Panc1 (cell line): ENCODE data around the gene SPTLC2. TPM values are rescaled to one million over a fixed set of nuclear protein-coding genes. Genes with fewer than 3 reads are reported as not detected.

Experiments used
- ATAC-seq: fragments of 200-7000 bp; cut with Tn5 transposase; 2 replicates; pipeline ENCODE4 v1.9.1; 2020; ENCODE audit warnings: mild to moderate bottlenecking, moderate library complexity
- BruUV-seq: library from RNA; stranded (reverse); fragments of 400-500 nt; replicated peaks from 2 replicates; lab custom pipeline; 2021; lab: Mats Ljungman, UMichigan
- CTCF ChIA-PET: fragments of 300-600 bp; sonication (Branson Sonifier 250); formaldehyde crosslinking; loops from one replicate; lab custom pipeline; 2022; ENCODE audit warnings: antibody characterized with exemption; lab: Charles Lee
- POLR2A ChIA-PET: fragments of 300-600 bp; sonication (Branson Sonifier 250); formaldehyde crosslinking; loops from one replicate; lab custom pipeline; 2022; ENCODE audit warnings: antibody characterized with exemption; lab: Charles Lee
- DNase-seq: peaks from one replicate; pipeline ENCODE4 v3.0.0-alpha.2; 2010; ENCODE audit warnings: low read depth, low spot score
- H3K27ac ChIP-seq: 2 replicates; pipeline ENCODE4 v1.5.1; 2011; ENCODE audit warnings: mild to moderate bottlenecking, low read length, inconsistent platforms
- H3K27me3 ChIP-seq: fragments of 200-500 bp; sonication (Bioruptor generic); 2 replicates; pipeline ENCODE4 v1.6.0; 2014; ENCODE audit warnings: low read length, inconsistent platforms; ENCODE audit not compliant: control insufficient read depth, insufficient read depth
- H3K36me3 ChIP-seq: fragments of 200-500 bp; sonication (Bioruptor generic); 2 replicates; pipeline ENCODE4 v1.5.1; 2014; ENCODE audit warnings: inconsistent platforms, mild to moderate bottlenecking, low read length, moderate library complexity; ENCODE audit not compliant: control insufficient read depth, insufficient read depth
- H3K4me1 ChIP-seq: 2 replicates; pipeline ENCODE4 v1.5.1; 2011; ENCODE audit warnings: inconsistent platforms, mild to moderate bottlenecking, low read length, moderate library complexity; ENCODE audit not compliant: control insufficient read depth, insufficient read depth
- H3K4me3 ChIP-seq, 2 experiments: 2 replicates each; pipeline ENCODE4 v1.5.1; 2011 to 2012; ENCODE audit warnings: low read depth in 2 of 2, low read length in 2 of 2, mild to moderate bottlenecking in 2 of 2, inconsistent platforms in 1 of 2, moderate library complexity in 1 of 2
- H3K9me3 ChIP-seq: fragments of 200-500 bp; sonication (Bioruptor generic); 2 replicates; pipeline ENCODE4 v1.5.1; 2014; ENCODE audit warnings: low read depth, mild to moderate bottlenecking, inconsistent platforms, low read length, moderate library complexity; ENCODE audit not compliant: control insufficient read depth, insufficient read depth
- CTCF ChIP-seq: fragments of 450-650 bp; IDR thresholded peaks from 2 replicates; pipeline ENCODE4 v1.5.1; 2017; ENCODE audit warnings: mild to moderate bottlenecking
- POLR2AphosphoS5 ChIP-seq: IDR thresholded peaks from 2 replicates; pipeline ENCODE4 v1.6.1; 2012; ENCODE audit warnings: mild to moderate bottlenecking, low read depth, low read length, moderate library complexity
- REST ChIP-seq, 2 experiments: IDR thresholded peaks; 2 replicates each; pipeline ENCODE4 v1.6.1; 2011 to 2012; ENCODE audit warnings: low read depth in 2 of 2, control low read depth in 1 of 2, low read length in 1 of 2, mild to moderate bottlenecking in 1 of 2, moderate library complexity in 1 of 2; ENCODE audit not compliant: insufficient read depth in 1 of 2
- SIN3A ChIP-seq: IDR thresholded peaks from 2 replicates; pipeline ENCODE4 v1.6.1; 2012; ENCODE audit warnings: low read depth, mild to moderate bottlenecking, low read length, moderate library complexity, borderline replicate concordance; ENCODE audit not compliant: insufficient read depth
- TCF7L2 ChIP-seq: IDR thresholded peaks from 2 replicates; pipeline ENCODE4 v1.6.1; 2011; ENCODE audit warnings: mild to moderate bottlenecking, low read depth, low read length, inconsistent platforms
- in situ Hi-C: cut with HindIII; loops from 2 replicates; pipeline ENCODE4 v1.10.0; 2016; ENCODE audit warnings: low sequenced_read_pairs, low pct_unique_long_range_greater_than_20kb
- intact Hi-C: fragments of 100-400 bp; cut with micrococcal nuclease; formaldehyde crosslinking; loops from one replicate; pipeline ENCODE4 v1.10.0; 2022; ENCODE audit not compliant: unreplicated experiment
- total RNA-seq: library from RNA; stranded (reverse); gene quantifications from one replicate; pipeline ENCODE4 v1.2.1, GENCODE V29; 2021; ENCODE audit not compliant: unreplicated experiment

SPTLC2 gene
- total RNA-seq, 1 experiment from 2014 or later: 21.0 TPM

GRCh38 chr14:77511486-77512162 is 104.8 kb downstream of the SPTLC2 start:
- no peaks in the 10 kb centered on the region for H3K9me3 ChIP-seq
- H3K27ac ChIP-seq: no peak overlapping the region
- no peaks in the 10 kb centered on the region for H3K27me3 ChIP-seq
- no peak for ATAC-seq
- H3K36me3 ChIP-seq: peaks cover 3% of the 10 kb centered on the region
- no TSS peak for BruUV-seq
- ChIA-PET CTCF (no interaction called here), POLR2A (no interaction called here)
- no peak for DNase-seq
- no peaks in the 10 kb centered on the region for H3K4me1 ChIP-seq
- no peak overlapping the region for H3K4me3 ChIP-seq
- intact Hi-C loops: no loop called here
- in situ Hi-C loops: no loop called here
- no peak for TF ChIP-seq REST (IDR thresholded peaks at IDR 0.05; ENCODE audit: insufficient read depth in 1 of 2, low read depth in 2 of 2, low read length in 1 of 2)
- no peak for TF ChIP-seq POLR2AphosphoS5
- no peak for TF ChIP-seq TCF7L2
- TF ChIP-seq CTCF: no peak
- TF ChIP-seq SIN3A: no peak

GRCh38 chr14:77509366-77509765 is 107.1 kb downstream of the SPTLC2 start:
- in situ Hi-C loops: no loop called here
- no peak for ATAC-seq
- no peak overlapping the region for H3K27ac ChIP-seq

More at GRCh38 chr14:77509366-77509765, 107.1 kb downstream of the SPTLC2 start:
- no TSS peak for BruUV-seq
- DNase-seq: no peak
- ChIA-PET POLR2A (no interaction called here), CTCF (no interaction called here)
- TF ChIP-seq SIN3A (no peak), CTCF (no peak), REST (IDR thresholded peaks at IDR 0.05; ENCODE audit: insufficient read depth in 1 of 2, low read depth in 2 of 2, low read length in 1 of 2) (no peak), TCF7L2 (no peak), POLR2AphosphoS5 (no peak)
- intact Hi-C loops: no loop called here
- H3K9me3 ChIP-seq: no peaks in the 10 kb centered on the region
- H3K27me3 ChIP-seq: no peaks in the 10 kb centered on the region
- no peaks in the 10 kb centered on the region for H3K4me1 ChIP-seq
- peaks cover 3% of the 10 kb centered on the region for H3K36me3 ChIP-seq
- H3K4me3 ChIP-seq: no peak overlapping the region
